Mesothelial cell of epicardium (in vitro differentiated cells): ENCODE measurements around the gene SPACA4. TPM values are rescaled to one million over a fixed set of nuclear protein-coding genes. Genes with fewer than 3 reads are reported as not detected.

ENCODE experiments used
- DNase-seq, 2 experiments: peaks; one replicate each; pipeline ENCODE4 v3.0.0; 2021; ENCODE audit warnings: low spot score in 2 of 2; ENCODE audit not compliant: unreplicated experiment in 2 of 2
- H3K27ac Mint-ChIP-seq: 2 replicates; pipeline ENCODE4 v1.8.0; 2021; ENCODE audit warnings: mixed read lengths
- H3K27me3 Mint-ChIP-seq: 2 replicates; pipeline ENCODE4 v1.8.0; 2021; ENCODE audit warnings: low read depth, mixed read lengths
- H3K36me3 Mint-ChIP-seq: 2 replicates; pipeline ENCODE4 v1.8.0; 2021; ENCODE audit warnings: mixed read lengths
- H3K4me1 Mint-ChIP-seq: 2 replicates; pipeline ENCODE4 v1.8.0; 2021; ENCODE audit warnings: mixed read lengths
- H3K4me3 Mint-ChIP-seq: 2 replicates; pipeline ENCODE4 v1.8.0; 2021; ENCODE audit warnings: mild to moderate bottlenecking, moderate library complexity, mixed read lengths
- H3K9me3 Mint-ChIP-seq: 2 replicates; pipeline ENCODE4 v1.8.0; 2021; ENCODE audit warnings: mixed read lengths
- CTCF ChIP-seq: fragments of 200-600 bp; sonication (generic); IDR thresholded peaks from one replicate; pipeline ENCODE4 v1.5.0; 2021; ENCODE audit warnings: antibody characterized with exemption; ENCODE audit not compliant: unreplicated experiment
- total RNA-seq: library from RNA; stranded (reverse); gene quantifications from 3 replicates; pipeline ENCODE4 v1.2.1, GENCODE V29; 2021

The SPACA4 gene
- total RNA-seq, 1 donor from 2014 or later: not detected

- no peak overlapping the region for H3K27ac Mint-ChIP-seq
- no peaks in the 10 kb centered on the region for H3K27me3 Mint-ChIP-seq
- DNase-seq: no peak
- H3K36me3 Mint-ChIP-seq: no peaks in the 10 kb centered on the region
- no peak for TF ChIP-seq CTCF
- no peak overlapping the region for H3K4me3 Mint-ChIP-seq
- peaks cover 8% of the 10 kb centered on the region for H3K4me1 Mint-ChIP-seq
- H3K9me3 Mint-ChIP-seq: no peaks in the 10 kb centered on the region
Observed at GRCh38 chr19:48565090-48565489, 41.5 kb upstream of the SPACA4 start.

GRCh38 chr19:48568345-48568886 is 38.1 kb upstream of the SPACA4 start:
- H3K27ac Mint-ChIP-seq: peak overlapping the region; percentile 82
- TF ChIP-seq CTCF: no peak
- peak in 1 of 2 experiments; percentile 55 for DNase-seq
- peaks cover 28% of the 10 kb centered on the region for H3K4me1 Mint-ChIP-seq
- no peaks in the 10 kb centered on the region for H3K27me3 Mint-ChIP-seq
- peak overlapping the region; percentile 52 for H3K4me3 Mint-ChIP-seq
- H3K9me3 Mint-ChIP-seq: no peaks in the 10 kb centered on the region
- no peaks in the 10 kb centered on the region for H3K36me3 Mint-ChIP-seq

GRCh38 chr19:48569814-48570213 is 36.7 kb upstream of the SPACA4 start:
- Mint-ChIP-seq H3K9me3 (no peaks in the 10 kb centered on the region), H3K27ac (no peak overlapping the region), H3K4me3 (no peak overlapping the region), H3K4me1 (peaks cover 42% of the 10 kb centered on the region), H3K27me3 (no peaks in the 10 kb centered on the region), H3K36me3 (no peaks in the 10 kb centered on the region)
- TF ChIP-seq CTCF: no peak
- DNase-seq: no peak

GRCh38 chr19:48571378-48572162 is 35.0 kb upstream of the SPACA4 start:
- no peaks in the 10 kb centered on the region for H3K9me3 Mint-ChIP-seq

GRCh38 chr19:48573163-48573505 is 33.4 kb upstream of the SPACA4 start:
- DNase-seq: no peak
- TF ChIP-seq CTCF: no peak
- Mint-ChIP-seq H3K36me3 (no peaks in the 10 kb centered on the region), H3K9me3 (no peaks in the 10 kb centered on the region), H3K4me1 (peaks cover 42% of the 10 kb centered on the region), H3K4me3 (no peak overlapping the region), H3K27ac (peak overlapping the region; percentile 98), H3K27me3 (no peaks in the 10 kb centered on the region)

More at GRCh38 chr19:48571378-48572162, 35.0 kb upstream of the SPACA4 start:
- TF ChIP-seq CTCF: no peak
- no peak for DNase-seq
- Mint-ChIP-seq H3K27me3 (no peaks in the 10 kb centered on the region), H3K4me1 (peaks cover 42% of the 10 kb centered on the region), H3K27ac (peak overlapping the region; percentile 83), H3K4me3 (no peak overlapping the region), H3K36me3 (no peaks in the 10 kb centered on the region)
